Astrocyte (in vitro differentiated cells and primary cell): Measurements from ENCODE around the gene VEGFB.

Experiments used
- CTCF ChIP-seq: IDR thresholded peaks from 2 replicates; pipeline ENCODE4 v1.5.1; 2011; ENCODE audit warnings: low read depth, mild to moderate bottlenecking, inconsistent platforms, low read length, moderate library complexity; ENCODE audit not compliant: insufficient read depth
- EZH2 ChIP-seq: IDR thresholded peaks from 2 replicates; pipeline ENCODE4 v1.6.1; 2012; ENCODE audit warnings: mild to moderate bottlenecking, low read length, inconsistent platforms; ENCODE audit not compliant: insufficient read depth

DNA sequence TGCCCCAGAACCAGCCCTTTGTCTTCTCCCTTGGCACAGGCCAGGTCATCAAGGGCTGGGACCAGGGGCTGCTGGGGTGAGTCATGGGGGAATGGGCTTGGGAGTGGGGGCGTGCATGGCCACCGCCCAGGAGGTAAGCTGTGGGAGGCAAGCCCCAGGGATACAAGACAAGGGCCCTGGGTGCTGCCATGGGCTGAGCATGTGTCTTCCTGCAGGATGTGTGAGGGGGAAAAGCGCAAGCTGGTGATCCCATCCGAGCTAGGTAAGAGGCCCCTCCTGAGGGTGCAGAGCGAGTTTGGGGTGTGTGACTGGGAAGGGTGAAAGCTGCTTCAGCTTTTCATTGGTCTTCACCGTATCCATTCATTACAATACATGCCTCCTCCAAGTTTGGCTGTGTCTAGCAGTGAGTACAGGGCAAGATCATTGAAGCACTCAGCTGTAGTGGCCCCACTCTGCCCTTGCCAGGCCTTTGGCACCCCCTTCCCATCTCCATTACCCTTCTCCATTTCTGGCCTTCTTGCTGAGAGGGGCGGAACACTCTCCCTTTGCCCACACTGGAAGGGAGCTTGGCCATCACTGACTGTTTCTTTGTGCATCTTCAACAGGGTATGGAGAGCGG is 9.0 kb downstream of the VEGFB start:
- TF ChIP-seq CTCF (no peak), EZH2 (no peak)
